Activated CD4-positive, CD25-positive, alpha-beta regulatory T cell (primary cell): ENCODE results near the gene BEST4.
"Not testable (repeated sequence)": the region's sequence is repeated elsewhere in the genome, so short reads cannot be mapped to it uniquely, and the experiment has no call there.

Source experiments
- DNase-seq, 4 experiments: peaks; one replicate each; lab custom pipeline; 2025; lab: John Stamatoyannopoulos, UW

The BEST4 gene

GRCh38 chr1:44788120-44788860, at the start of gene BEST4:
Gene BEST4 (minus strand): TSS chr1:44788170. CDS start chr1:44787705, 465 bp downstream.
- DNase-seq = no peak

DNA sequence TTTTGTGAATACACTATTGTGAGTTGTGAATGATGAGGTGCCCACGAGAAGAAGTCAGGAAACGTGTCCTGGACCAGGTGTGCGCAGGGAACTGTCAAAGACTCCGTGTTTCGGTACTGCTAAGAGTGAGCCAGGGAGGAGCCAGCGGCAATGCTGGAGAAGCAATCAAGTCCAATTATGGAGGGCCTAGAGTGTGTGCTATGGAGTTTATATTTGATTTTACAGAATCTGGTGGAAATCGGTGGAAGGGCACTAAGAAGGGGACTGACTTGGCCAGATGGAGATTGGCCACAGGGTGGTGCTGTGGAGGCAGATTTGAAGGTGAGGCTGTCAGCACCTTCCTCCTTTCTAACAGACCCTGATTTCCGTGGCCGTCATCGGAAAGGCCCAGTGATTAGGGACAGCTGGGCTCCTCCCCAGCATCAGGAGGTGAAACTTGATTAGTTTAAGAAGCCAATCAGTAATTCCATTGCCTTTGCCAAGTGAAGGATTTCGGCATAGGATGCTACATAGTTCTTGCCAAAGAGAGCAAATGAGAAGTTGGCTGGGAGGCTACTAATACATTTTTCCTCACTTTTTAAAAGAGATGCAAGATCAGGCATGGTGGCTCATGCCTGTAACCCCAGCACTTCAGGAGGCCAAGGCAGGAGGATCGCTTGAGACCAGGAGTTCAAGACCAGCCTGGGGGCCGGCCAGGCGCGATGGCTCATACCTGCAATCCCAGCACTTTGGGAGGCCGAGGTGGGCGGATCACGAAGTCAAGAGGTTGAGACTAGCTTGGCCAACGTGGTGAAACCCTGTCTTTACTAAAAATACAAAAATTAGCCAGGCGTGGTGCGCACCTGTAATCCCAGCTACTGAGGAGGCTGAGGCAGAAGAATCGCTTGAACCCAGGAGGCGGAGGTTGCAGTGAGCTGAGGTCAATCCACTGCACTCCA, 48.0 kb upstream of the BEST4 start:
- DNase-seq = peak; percentile 72 to 84 (median 78)

GRCh38 chr1:44834328-44834727, 46.4 kb upstream of the BEST4 start:
- no peak for DNase-seq

DNA sequence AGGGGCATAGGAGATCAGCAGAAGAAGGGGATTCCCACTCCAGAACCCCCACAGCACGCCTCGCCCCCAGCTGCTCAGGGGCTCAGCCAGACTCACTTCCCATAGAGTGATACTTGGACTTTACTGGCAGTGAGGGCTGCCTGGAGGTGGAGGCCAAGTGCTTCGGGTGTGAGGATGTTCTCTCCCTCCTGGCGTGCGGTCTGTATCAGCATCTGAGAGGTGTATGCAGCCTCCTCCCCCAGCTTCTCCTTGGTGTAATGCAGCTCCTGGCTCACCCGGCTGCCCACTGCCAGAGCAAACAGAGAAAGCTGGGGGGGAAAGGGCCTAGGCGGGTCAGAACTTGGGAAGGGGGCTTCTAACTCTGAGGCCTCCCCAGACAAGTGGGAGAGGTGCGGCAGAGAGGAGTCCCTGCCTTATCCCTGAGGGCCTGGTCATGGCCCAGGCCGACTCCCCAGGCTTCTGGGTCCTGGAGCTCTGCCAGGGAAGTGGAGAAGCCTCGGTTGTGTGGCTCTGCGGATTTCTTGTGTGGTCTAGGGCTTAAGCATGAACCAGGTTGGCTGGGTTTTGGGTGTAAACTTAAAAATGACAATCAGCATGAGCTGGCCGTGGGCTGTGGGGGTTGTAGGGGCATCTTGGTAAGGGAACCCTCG, 44.2 kb upstream of the BEST4 start:
- DNase-seq = no peak

DNA sequence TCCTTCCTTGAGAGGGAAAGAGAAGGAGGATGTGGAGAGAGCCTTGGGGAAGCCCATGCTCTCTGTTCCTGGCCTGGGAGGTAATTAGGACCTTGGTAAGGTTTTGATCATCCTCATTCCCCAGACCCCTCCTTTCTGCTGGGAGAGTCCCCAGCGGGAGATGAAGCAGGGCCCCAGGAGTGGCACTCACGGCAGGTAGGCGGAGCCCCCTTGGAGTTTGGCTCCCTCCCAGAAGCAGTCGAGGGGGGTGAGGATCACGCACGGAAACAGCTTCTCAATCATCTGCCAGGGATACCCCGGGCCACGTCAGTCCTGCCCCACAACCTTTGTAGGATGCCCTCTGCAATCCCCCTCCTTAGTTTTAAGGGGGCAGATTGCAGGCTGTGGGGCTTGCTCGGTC, 43.5 kb upstream of the BEST4 start:
- DNase-seq = no peak

DNA sequence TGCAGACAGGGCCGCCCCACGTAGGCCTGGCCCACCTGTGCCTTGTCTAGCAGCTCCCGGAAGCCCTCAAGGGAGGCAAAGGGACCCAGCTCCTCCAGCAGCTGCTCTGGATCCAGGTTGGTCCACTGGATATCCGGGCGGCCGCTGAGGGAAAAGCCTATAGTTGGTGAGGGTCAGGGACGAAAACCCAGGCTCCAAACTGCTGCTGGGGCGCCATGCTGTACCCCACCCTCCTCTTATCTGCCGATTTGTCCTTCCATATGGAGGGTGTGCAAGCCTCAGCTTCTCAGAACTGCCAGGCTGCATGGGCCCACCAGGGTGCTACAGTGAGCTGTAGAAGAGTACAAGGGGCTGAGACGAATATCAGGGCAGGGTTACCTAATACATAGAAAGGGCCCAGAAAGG, 42.9 kb upstream of the BEST4 start:
- no peak for DNase-seq

- DNase-seq = no peak
Observed at GRCh38 chr1:44829506-44830384, 41.8 kb upstream of the BEST4 start.

- DNase-seq = no peak
Observed at GRCh38 chr1:44828841-44829440, 41.0 kb upstream of the BEST4 start.

- no peak for DNase-seq
Observed at GRCh38 chr1:44828003-44828651, 40.2 kb upstream of the BEST4 start.

GRCh38 chr1:44827197-44828002, 39.4 kb upstream of the BEST4 start:
- no peak for DNase-seq

DNA sequence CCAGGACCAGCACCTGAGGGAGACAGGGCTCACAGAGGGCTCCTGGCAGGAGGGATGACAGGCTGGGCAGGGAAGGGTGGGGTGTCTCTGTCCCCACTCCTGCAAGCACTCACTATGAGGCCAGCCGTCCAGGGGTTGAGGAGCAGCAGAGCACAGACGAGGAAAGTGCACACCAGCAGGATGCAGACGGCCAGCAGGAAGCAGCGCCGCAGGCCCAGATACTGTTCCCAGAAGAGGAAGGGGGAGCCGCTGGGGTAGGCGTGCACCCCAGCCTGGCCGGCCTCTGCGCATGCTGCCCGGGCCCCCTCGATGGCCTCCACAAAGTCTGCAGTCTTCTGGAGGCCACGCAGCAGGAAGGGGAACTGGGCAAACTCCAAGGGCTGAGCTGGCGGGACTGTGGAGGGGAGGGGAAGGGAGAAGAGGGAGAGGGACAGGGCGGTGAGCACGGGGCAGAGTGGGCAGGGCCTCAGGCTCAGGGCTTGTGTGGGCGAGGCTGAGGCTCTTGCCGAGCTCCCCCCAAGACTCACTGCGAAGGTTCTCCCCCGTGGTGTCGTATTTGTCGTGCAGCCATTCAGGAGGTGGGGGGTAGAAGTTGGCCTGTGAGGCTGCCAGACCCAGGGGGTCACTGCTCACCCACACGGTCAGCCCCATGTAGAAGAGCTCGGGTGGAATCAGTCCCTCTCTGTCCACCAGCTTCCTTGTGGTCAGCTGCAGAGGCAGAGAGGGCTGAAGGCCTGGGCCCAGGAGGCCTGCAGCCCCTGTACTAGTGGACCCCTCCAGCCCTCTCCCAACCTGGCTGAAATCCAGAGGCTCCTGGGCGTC, 38.6 kb upstream of the BEST4 start:
- no peak for DNase-seq

DNA sequence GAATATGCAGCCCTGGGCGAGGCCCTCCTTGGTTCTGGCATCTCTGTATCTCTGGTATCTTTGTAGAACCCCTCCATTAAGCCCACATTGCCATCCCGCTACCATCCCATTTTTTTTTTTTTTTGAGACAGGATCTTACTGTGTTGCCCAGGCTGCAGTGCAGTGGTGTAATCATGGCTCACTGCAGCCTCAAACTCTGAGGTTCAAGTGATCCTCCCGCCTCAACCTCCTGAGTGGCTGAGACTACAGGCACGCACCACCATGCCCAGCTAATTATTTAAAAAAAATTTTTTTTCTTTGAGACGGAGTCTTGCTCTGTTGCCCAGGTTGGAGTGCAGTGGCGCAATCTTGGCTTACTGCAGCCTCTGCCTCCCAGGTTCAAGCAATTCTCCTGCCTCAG, 36.4 kb upstream of the BEST4 start:
- DNase-seq = not testable (repeated sequence)

DNA sequence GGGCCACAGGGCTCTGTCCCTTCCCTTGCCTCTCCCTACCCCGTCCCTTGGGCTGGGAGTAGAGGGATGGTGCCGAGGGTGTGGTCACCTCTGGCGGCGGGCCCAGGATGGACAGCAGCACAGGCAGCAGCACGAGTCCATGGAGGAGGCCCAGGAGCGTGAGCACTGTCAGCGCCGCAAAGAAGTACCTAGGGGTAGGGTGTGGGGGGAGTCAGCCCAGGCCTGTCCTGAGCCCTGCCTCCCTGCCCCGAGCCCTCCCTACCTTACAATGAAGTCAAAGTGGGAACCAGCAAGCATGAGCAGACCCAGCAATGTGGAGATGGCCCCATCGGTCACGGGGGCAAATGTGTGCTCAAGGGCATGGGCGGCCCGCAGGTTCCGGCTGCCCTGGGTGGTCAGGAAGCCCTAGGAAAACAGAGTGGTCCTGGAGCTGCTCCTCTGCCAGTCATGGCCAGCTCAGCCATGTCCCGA, 35.0 kb upstream of the BEST4 start:
- DNase-seq = no peak

DNA sequence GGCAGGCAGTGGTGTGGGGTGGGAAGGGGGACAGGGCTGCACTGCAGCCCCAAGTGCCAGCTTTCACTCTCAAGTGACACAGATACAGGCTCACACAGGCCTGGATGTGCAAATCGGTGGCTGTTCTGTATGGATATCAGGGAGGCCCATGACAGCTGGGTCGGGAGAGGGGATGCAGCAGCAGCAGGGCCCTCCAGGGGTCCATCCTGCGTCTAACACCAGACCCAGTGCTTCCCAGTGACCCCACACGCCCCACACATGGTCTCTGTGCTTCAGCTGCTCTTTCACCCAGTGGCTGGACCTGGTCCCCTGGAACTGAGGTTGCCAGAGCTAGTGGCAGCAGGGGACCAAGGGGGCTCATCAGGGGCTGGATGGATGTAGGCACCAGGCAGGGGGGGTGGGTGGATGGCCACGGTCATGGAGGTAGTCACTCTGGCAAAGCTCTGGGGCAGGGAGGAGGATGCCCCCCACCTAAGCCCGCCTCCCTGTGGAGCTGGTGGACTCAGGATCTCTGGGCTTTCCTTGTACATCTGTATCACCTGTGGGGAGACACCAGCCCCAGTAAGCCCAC, 34.2 kb upstream of the BEST4 start:
- no peak for DNase-seq

- no peak for DNase-seq
Observed at GRCh38 chr1:44821240-44821715, 33.3 kb upstream of the BEST4 start.

DNA sequence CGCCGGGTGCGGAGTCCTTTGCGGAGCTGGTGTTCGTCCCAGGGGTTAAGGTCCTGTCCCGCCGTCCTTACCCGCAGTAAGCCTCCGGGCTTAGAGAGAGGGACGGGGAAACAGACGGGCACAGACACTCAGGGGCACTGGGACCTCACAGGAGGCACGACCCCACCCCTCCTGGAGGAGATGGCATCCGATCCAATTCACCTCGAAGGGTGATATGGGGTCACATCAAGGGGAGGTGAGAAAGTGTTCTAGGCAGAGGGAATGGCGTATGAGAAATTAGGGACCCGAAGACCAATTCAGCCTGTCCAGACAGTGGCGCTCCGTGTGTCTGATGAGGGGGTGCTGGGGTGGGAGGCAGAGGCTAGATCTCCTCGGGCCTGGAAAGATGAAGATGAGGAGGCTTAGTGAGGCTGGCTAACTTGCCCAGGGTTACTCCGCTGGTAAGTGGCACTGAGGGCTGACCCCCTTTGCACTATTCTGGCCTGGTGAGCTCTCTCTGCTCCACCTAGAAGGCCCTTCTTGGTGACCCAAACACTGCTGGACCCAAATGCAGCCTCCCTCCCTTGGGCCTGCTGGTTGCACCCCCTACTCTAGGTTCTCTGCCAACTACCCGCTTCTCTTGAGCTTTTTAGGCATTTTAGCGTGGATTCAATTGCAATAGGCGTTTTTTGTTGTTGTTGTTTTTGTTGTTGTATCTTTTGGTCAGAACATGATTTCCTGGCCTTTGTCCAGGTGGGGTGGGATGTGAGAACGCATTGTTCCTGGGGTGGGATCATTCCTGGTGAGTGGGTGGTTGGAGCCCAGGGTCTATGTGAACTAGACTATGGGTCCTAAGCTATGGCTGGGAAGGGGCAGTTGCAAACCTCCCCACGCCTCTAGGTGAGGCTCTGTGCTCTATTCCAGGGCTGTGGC, 32.6 kb upstream of the BEST4 start:
- no peak for DNase-seq
